HG03342 (cell line): ENCODE data around the gene VAMP8.
"Not testable (repeated sequence)": the region's sequence is repeated elsewhere in the genome, so short reads cannot be mapped to it uniquely, and the experiment has no call there.

ENCODE experiments used
- ATAC-seq: cut with Tn5 transposase; IDR thresholded peaks from one replicate; pipeline ENCODE4 v1.9.1; 2021; ENCODE audit warnings: mild to moderate bottlenecking, moderate library complexity; ENCODE audit not compliant: unreplicated experiment

The VAMP8 gene

DNA sequence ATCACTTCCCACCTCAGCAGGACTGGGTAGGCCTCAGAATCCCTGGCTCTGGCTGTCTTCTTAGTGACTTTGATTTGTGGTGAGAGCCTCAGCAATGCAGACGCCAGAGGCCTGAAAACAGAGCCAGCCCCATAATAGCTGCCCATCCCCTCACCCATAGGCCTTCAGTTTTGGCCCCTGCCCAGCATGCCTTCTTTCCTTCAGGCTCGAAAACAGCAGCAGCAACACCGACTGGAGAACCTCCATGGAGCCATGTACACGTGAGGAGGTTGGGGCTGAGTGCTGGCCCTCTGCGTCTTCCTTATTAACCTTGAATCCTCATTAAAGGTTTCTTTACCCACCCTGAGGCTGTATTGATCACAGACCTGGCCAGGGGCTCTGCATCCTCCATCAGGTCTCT lies 19.9 kb downstream of the VAMP8 start:
- no peak for ATAC-seq

DNA sequence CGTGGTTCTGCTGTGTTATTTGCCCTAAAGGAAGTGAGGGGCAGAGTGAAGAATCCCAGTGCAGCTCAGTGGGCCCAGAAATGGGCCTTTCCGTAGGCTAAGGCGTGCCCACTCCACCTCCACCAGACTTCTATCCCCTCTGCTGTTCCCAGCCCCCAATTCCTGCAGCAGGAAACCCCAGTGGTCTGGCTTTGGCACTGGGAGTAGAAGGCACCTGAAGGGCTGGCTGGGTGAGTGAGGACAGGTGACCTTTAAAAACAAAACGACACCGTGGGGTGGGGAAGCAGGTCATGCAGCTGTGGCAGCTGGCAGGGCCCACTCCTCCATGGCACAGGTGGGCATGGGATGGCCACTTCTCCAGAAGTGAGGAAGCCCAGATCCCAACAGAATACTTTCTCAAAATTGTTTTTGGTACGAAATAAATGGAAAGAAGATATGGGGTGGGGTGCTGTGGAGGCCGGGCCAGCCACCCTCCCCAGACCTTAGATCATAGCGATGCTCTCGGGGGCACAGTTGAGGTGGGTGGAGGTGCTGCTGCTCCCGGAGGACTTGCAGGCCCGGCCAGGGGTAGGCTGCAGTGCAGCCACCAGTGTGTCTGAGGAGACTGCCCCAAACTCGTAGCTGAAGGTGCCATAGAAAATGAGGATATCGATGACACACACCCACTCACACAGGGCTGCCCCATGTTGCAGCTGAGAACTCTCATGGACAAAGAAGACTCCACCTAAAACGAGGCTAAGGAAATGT lies 21.4 kb downstream of the VAMP8 start:
- no peak for ATAC-seq

DNA sequence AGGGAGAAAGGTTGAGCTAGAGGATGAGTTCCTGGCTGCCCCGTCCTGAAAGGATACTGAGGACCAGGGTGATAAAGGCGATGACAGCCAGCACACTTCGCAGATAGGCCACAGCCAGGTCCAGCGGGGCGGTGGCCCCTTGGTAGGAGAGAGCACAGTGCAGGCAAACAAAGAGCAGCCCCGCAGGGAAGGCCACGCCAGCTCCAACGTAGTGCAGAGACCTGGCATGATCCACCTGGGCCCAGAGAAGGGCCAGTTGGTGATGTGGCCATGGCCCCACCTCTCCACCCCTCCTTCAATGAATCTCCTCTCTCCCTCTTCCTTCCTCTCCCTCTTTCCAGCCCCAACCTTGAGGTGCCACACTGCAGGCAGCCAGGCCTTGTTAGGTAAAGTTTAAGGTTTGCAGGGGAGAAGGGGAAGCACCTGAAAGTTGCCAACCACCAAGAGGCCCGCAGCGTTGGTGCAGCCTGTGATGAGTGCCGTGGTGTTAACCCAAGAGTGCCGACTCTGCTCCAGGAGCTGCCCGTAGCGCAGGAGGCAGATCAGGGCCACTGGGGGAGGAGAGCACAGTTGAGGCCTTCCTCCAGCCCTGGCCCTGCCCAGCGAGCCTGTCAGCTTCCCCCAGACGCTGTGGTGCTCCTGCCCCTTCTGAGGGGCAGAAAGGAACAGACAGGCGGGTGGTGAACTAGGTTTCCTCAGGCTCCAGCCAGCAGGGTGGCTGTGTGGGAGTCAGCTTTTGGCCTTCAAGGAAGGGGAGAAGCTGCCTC lies 22.3 kb downstream of the VAMP8 start:
- no peak for ATAC-seq

DNA sequence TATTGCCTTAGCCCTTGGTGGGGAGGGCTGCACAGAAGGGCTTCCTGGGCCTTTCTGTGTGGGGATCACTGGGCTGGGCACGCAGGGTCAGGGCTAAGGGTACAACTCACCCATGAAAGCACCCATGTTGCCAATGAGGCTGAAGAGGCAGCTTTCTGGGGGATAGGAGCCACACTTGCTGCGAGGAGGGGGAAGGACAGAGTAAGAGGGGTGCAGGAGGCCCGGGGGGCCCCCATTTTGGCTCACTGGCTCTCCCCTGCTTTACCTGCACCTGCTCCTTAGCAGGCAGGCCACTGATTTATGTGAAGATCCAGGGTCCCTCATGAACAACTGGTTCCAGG lies 22.8 kb downstream of the VAMP8 start:
- ATAC-seq = no peak

DNA sequence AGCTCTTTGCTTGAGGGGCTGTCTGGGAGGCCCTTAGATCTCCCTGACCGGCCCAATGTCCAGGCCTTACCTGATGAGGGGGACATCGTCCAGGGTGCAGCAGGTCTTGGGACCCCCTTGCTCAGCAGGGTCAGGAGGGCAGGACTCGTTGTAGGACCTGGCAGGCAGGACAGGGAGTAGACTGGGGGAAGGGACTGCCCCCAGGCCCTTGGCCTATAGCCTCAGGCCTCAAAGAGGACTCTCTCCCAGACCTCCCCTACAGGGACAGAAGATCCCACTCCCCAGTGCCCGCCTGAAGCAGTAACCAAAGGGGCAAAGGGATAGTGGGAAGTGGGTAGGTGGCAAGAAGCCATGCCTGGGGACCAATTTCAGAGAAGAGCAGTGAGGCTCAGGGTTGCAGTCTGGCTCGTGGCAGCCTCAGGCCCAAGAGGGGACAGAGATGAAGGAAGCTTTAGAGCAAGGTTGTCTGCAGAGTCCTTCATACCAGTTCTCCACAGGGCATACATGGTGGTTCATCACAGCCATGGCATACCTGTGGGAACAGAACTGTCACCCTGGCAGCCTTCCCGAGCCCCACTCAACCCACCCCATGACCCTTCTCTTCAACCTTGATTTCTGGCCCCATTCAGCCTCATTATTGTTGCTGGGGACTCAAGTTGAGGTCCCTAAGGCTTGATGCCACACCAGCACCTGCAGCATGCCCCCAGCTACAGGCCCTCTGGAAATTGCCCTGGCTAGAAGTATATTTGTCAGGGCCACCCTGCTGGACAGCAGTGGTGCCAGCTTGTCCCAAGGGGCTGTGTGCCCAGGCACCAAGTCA lies 23.8 kb downstream of the VAMP8 start:
- ATAC-seq = no peak

DNA sequence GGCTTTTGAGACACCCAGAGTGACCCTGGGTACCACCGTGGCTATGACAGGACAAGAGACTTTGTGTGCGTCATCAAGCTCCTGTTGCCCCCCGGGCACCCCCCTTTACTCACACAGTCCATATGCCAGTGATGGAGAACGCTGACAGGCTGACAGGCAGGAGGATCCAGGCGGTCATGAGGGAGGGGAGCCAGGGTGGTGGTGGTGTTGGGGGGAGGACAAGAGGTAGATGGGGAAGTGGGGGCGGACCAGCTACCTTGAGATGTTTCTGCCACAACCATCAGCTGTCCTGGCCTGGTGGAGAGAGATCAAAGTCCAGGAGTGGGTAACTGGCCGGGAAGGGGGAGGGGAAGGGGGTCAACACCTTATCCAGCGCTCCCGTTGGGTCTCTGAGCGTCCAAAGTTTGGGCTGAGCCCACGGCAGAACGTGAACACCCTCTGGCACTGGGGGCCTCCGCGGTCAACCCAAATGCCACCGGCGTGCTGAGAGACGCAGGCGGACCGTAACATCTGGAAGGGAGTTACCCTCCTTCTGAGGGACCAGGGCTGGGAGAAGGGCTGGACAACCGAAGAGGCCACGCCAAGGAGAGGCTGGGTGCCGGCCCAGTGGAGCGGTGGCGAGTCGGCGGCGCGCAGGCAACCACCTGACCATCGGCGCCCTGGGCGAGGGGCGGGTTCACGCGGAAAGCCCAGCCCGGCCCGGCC lies 24.5 kb downstream of the VAMP8 start:
- ATAC-seq = peak; percentile 30

DNA sequence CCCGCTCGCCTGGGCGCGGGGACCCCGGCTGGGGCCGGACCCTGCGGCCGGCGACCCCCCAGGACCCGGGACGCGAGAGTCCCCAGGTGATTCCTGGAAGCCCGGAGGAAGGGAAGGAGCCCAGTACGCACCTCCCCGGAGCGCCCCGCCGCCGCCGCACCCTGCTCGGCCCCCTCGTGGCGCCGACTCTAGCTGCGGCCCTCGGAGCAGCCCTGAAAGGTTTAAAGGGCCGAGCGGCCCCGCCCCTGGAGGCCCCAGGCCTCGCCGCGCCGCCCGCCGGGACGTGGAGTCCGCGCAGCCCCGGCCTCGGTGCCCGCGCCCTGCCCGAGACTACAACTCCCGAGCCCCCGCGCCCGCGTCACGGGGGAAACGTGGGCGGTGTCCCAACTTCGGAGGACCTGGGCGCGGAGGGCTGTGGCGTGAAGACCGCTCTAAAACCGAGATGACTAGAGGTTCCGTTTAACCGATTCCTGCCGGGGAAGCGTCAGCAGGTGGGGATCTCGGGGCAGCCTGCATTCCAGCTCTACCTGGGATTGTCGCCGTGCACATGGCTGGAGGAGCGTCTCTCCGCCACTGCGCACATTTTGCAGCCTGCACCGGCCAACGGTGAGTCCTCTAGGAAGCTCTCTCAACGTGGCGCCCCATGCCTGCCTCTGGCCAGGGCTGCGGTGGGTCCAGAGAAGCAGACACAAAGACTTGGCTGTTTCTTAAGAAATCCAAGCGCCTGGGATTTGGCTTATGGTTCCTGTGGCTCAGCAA lies 25.3 kb downstream of the VAMP8 start, which contains the start of gene TMEM150A:
TSS of gene TMEM150A (minus strand) at position 223 of the 759 bp plus-strand sequence. CDS start 750 bp downstream, outside the sequence.
- ATAC-seq = peak; percentile 96

DNA sequence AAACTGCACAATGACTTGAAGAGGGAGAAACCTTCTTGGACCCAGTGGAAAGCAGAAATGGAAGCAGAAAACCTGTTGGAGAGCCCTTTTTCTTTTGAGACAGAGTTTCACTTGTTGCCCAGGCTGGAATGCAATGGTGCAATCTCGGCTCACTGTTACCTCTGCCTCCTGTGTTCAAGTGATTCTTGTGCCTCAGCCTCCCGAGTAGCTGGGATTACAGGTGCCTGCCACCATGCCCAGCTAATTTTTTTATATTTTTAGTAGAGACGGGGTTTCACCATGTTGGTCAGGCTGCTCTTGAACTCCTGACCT lies 26.7 kb downstream of the VAMP8 start:
- ATAC-seq = not testable (repeated sequence)

DNA sequence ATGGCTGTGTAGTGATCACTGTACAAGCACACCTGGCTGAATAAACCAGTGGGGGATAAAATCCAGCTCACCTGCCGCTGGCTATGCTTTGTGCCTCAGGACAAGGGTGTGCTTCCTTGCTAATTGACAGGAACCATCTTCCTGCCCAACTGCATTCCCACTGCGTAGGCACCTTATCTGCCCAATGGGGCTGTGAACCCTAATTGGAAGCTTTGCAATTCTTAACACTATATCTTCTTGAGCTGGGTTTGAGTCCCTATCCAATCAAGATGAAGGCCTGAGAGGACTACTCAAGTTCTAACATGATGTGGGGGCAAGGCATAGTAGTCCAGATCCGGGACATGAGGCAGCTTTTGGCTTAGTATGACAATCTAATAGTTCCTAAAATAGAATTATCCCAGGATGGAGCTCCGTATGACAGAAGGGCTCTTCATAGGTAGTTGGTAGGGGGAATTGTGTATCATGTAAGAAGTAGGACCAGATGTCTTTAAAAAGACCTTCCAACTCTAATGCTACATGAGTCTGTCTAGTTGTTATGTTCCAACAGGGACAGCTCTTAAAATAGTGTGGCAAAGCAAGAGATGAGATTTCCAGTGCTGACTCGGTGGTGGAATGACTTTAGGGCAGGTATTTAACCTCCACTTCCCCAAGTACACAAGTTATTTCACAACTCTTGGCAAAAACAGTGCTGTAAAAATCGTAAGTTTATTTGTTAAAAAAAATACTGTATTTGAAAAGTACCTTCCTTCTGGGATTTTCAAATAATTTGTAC lies 27.4 kb downstream of the VAMP8 start:
- ATAC-seq = no peak

DNA sequence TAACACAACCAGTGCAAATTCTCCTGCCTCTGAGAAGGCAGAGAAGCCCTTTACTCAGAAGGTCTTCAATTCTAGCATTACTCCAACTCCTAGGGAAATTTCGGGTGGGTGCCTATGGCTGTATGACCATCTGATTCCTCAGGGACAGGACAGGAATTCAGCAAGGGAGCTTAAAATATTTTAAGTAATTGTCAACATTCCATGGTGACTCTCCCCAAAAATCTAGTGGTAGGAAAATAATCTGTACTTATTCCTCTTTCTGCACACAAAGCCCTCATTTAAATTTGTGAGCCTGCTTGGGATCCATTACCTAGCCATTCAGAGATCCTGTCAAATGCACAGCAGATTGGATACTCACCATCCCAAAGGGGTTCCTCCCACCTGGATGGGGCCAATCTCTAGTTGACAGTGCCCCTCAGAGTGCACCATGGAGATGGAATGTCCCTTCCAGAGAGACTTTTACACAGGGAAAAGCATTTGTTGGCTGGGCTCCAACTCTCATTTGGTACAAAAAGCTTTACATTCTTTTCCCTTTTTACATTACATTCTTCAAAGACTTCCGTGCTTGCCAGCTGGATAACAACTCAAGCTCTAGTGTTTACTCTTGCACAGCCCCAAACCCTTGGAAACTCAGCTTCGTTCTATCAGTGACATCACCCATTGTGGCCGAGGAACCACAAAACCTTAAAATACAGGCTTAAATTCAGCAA lies 28.2 kb downstream of the VAMP8 start:
- no peak for ATAC-seq

DNA sequence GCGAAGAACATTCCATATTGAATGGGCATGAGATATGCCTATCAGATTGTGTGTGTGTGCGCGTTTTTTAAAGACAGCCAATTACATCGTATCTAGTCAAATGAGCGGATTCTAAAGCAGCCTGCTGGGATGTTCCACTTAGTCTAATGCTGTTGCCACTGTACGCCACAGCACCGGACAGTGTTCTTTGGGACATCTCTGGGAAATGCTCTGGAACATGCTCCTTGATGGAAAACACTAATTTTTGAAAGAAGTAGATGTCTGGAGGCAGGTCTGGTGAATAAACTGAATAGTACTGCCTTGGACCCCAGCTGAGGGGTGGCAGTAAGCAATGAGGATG lies 28.7 kb downstream of the VAMP8 start:
- no peak for ATAC-seq

DNA sequence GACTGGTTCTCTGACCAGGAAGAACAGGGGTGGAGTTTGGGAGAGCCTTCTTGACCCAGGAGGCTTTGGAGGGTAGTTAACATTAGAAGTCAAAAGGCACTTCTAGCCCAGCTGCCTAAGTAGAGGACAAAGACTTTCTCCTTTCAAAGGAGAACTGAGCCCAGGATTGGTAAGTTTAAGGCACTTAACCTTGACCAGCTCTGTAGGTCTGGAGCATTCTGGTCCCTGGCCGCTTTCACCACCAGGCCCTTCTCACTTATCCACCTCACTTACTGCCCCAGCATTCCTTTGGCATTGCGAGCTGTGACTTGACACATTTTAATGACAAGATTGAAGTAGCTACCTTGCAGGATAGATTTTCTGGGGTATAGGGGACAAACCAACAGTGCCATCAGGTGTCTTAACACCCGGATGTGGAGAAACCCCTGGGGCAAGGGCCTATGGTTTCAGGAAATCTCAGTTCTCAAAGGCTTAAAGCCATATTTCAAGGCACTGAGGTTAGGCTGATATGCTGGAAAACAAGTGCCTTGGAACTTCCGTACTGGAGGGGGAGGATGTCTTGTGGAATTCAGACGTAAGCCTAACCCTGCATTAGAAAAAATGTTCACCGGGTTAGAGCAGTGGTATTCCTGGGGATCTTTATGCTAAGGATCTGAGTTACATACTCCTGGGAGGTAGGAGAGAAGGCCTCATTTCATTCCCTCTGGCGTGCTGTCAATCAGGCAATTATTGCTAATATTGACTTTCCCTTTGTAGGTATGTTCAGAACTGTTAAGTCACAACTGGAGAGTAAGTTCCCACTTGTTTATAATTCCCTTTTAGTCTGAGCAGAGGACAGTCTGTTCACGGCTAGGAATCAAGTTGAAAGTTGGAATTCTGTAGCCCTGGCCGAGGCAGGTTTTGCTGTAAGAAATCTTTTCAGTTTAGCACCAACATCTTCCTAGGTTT lies 30.2 kb downstream of the VAMP8 start:
- no peak for ATAC-seq

DNA sequence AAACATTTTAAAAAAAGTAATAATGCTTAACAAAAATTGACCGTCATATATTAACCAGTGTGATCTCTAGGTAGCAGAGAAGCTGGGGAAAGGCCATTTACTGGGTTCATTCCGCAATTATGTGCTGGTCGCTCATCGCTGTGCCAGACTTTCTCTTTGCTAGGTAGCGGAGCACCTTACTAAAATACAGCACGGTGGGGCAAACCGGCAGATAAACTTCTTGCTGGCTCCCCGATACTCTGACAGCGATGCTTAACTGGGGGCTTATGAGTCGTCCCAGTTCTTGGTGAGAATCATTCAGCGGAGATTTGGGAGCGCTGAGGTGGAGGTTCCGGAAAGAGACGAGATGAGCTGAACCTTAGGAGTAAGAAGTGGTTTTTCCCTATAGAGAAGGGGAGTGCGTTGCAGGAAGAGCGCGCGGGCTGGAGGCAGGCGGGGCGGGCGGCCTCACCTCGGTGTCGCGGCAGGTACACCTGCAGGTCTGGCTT lies 33.9 kb downstream of the VAMP8 start:
- ATAC-seq = no peak

DNA sequence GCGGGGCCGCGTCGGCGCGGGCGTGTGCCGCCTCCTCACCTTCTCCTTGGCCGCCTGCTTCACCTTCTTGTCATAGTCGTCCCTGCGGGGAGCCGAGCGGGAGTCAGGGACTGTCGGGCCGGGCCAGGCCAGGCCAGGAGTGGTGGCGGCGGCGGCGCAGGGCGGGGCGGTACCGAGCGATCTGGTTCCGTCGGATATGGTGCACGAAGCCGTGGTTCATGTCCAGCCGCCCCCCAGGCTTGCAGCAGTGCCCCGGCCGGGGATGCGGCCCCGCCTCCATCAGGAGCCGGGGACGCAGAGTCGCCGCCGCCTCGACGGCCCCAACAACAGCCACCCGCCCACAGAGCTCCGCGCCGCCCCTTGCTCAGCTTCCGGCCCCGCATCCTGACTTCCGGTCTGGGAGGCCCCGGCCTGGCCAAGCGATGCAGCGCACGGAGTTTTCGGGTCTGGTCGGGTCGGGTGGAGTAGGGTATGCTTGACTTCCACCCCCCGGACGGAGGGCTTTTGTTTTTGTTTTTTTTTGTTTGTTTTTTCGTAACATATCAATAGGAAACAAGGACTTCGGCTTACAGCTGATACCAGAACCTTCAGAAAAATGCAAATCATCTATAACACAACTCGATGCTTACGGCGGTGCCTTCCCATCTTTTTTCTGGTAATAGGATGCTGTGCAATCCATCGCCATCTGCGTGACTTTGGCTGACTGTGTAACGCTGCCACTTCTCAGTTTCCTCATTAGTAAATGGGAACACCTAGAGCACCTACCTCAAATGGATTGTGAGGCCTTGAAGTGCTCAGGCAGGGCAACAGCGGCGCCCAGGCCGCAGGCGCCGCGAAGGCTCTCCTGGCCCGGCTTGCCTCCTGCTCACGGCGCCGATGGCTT lies 34.6 kb downstream of the VAMP8 start, which contains the start of gene C2orf68:
TSS of gene C2orf68 (minus strand) at position 362 of the 883 bp plus-strand sequence. CDS start at position 280, 82 bp downstream.
- ATAC-seq = peak; percentile 73

DNA sequence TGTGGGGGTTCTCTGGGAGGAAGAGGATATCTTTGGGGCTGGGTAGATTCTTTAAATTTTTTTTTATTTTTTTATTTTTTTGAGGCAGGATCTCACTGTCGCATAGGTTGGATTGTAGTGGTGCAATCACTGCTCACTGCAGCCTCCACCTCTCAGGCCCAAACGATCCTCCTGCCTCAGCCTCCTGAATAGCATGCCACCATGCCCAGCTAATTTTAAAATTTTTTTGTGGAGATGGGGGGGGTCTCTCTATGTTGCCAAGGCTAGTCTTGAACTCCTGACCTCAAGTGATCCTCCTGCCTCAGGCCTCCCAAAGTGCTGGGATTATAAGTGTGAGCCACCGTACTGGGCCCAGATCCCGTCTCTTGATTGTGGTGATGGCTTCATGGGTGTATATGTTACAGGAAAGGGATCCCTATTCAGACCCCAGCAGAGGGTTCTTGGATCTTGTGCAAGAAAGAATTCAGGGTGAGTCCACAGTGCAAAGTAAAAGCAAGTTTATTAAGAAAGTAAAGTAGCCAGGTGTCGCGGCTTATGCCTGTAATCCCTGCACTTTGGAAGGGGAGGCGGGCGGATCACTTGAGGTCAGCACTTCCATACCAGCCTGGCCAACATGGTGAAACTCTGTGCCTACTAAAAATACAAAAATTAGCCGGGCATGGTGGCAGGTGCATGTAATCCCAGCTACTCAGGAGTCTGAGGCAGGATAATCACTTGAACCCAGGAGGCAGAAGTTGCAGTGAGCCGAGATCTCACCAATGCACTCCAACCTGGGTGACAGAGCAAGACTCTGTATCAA lies 36.5 kb downstream of the VAMP8 start:
- no peak for ATAC-seq

DNA sequence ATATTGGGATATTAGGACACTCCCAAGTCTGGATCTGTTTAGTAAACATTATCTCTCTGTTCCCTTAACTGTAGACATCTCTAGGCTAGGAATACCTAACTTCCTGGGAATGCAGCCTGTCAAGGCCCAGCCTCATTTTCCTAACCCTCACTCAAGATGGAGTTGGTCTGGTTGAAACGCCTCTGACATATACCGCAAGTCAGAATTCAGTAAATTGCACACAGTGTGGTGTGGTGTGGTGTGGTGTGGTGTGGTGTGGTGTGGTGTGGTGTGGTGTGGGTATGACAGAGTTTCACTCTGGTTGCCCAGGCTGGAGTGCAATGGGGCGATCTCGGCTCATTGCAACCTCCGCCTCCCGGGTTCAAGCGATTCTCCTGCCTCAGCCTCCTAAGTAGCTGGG lies 37.4 kb downstream of the VAMP8 start:
- not testable (repeated sequence) for ATAC-seq
